Activated CD8-positive, alpha-beta memory T cell treated with anti-CD3 and anti-CD28 coated beads for 1 hour (primary cell): ENCODE results near the gene IER5.
"Not testable (repeated sequence)": the region's sequence is repeated elsewhere in the genome, so short reads cannot be mapped to it uniquely, and the experiment has no call there.

Source experiments
- DNase-seq, 2 donors: peaks; one replicate each; pipeline ENCODE4 v3.0.0-alpha.2; 2020; ENCODE audit warnings: low read depth in 1 of 2; ENCODE audit errors: extremely low read depth in 1 of 2

The IER5 gene

DNA sequence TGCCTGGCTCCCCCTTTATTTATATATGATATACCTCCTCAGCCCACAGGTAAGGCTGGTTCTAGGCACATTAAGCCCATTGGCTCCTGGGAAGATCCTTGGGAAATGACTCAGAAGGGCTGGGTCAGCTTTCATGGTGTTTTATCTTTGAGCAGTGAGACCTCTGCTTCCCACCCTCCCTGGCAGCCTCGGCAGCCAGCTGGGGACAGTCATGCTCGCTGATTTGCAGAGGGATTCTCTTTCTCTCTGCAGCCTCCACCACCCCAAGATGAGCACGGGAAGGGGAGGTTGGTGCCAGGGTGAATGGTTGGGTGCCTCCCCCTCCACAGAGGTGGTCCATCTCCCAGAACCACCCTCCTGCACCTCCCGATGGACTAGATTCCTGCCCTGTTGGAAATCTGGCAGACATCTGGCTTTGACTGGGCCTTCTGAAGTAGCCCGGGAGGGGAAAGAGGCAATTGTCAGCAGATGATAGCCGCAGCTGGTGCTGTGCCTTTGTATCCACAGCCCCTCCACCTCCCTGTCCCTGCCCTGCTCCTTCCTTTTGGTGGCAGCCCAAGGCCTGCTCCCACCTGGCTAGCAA is 24.6 kb downstream of the IER5 start:
- no peak for DNase-seq

DNA sequence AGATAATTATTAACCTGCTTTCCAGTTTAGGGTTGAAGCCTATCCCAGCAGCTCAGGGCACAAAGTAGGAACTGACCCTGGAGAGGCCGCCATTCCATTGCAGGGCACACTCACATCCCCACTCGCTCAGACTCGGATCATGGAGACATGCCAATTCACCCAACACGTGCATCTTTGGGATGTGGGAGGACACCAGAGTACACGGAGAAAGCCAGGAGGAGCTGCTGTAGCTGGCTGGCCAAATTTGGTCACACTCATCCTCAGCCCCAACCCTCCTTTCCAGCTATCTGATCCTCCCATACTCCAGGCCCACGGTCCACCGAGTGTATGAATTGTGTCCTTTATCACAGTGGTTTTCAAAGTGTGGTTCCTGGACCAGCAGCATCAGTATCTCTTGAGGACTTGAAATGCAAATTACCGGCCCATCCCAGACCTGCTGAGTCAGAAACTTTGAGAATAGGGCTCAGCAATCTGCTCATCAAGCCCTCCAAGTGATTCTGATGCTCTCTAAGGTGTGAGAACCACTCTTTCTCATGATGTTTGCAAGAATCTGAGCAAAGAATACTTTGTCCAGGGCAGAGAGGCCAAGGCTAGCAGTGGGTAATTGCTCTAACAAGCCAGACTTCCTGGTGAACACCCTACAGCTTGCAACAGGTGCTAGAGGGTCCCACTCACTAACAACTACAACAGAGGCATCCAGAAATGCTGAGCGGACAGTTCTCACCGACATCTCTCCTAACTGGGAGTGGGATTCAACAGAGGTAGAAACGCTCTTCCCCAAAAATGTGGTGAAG is 26.3 kb downstream of the IER5 start:
- DNase-seq = no peak

DNA sequence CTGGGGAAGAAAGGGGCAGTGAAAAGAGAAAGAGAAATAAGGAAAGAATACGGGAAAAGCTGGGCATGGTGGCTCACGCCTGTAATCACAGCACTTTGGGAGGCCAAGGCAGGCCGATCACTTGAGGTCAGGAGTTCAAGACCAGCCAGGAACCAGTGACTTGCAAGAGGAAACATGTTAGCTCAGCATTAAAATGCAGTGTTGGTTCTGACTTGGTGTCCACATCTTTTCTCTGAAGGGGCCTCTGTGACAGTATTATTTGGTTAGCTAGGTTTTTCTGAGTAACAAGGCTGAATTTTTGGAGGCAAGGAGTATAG is 26.8 kb downstream of the IER5 start:
- no peak for DNase-seq

- DNase-seq = not testable (repeated sequence)
These were observed 27.5 kb downstream of the IER5 start for GRCh38 chr1:181115971-181116370.

DNA sequence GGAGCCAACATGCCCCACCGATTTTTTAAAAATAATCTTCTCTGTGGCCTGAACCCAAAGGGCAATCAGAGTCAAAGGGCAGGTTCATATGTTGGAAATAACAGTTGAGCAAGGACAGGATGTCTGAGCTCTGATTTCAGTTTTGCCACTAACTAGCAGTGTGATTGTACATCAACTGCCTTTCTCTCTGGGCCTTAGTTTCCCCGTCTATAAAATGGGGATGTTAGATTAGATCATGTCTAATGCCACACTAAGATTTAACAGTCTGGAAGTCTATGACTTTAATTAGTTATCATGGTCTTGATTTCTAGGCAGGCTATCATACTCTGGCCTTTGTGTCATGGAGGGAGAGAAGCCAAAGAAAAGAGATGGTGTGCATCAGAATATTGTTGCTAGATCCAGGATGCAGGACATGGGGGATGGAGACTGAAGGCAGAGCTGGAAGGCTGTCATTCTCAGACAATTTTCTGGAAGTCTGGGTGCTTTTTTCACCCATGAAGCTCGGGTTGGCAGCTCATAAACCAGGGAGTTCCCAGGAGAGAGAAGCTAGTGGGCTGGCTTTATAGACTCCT is 28.4 kb downstream of the IER5 start:
- DNase-seq = no peak

GRCh38 chr1:181117648-181118449 is 29.3 kb downstream of the IER5 start:
- no peak for DNase-seq

GRCh38 chr1:181119093-181119989 is 30.8 kb downstream of the IER5 start:
- DNase-seq = no peak

DNA sequence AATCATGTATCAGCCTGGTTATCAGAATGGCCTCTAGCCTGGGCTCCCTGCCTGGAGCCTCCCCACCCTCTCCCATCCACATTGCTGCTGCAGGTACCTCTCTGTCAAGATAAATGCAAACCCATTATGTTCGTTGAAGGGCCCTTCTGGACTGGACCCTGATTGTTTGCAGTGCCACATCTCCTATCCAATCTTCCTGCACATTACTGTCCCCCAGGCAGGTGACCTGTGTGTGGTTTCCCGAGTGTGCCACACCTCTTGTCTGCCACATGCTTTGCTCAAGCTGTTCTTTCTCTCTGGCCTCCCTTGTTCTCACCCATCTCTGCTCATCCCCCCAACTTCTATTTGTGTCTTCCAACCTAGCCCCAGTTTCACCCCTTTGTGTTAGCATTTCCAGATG is 32.4 kb downstream of the IER5 start:
- DNase-seq = no peak

- DNase-seq = no peak
These were observed 33.0 kb downstream of the IER5 start for GRCh38 chr1:181121498-181121897.

DNA sequence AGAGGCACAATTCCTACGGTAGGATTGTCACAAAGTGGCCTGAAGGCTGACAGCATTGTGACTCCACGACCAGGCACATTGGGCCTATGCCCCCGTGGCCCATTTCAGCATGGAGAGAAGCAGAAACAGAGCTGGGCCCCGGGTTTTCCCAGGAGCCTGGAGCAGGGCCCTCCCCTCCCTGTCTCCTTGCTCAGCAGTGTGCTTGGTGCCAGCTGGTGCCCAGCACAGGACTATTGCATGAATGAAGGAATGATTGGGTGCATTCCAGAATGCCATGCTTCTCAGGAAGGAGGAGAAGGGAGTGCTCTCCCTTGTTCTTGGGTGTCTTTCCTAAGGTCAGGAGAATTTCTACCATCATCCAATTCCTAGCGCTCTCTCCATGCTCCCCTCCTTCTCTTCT is 33.7 kb downstream of the IER5 start:
- DNase-seq = no peak

- DNase-seq = no peak
These were observed 34.7 kb downstream of the IER5 start for GRCh38 chr1:181123173-181123572.

GRCh38 chr1:181124291-181124751 is 35.8 kb downstream of the IER5 start:
- DNase-seq = no peak

GRCh38 chr1:181126289-181126688 is 37.8 kb downstream of the IER5 start:
- no peak for DNase-seq

DNA sequence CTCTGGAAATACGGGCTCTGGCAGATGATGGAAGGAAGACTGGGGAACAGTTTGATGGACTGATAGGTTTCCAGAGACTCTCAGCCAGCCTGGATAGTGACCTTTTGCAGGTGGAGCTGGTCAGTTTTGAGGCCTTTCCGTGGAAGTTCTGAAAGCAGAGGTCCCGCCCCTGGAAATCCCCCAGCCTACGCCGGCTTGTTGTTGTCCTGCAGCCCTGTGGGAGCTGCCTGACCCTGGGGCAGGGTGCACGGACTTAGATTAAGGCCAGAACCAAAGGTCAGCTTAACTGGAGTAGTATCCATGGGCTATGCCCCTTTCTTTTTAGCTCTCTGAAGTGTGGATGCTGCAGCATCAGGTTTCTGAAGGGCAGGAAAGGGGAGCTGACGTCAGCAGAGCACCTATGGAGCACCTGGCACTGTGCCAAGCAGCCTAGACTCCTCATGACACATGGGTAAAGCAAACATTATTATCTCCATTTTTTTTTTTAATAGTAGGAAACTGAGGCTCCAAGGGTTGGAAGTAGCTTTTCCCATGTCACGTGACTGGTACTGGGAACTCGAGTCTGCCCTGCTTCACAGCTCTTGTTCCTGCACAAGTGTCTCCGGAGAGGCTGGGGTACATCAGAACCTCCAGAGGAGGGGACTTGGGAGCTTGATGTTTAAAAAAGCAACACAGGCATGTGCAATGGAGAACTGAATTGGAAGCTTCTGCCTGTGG is 38.5 kb downstream of the IER5 start:
- no peak for DNase-seq

- no peak for DNase-seq
These were observed 39.5 kb downstream of the IER5 start for GRCh38 chr1:181127898-181128453.

GRCh38 chr1:181128592-181129497 is 40.3 kb downstream of the IER5 start:
- DNase-seq = no peak

DNA sequence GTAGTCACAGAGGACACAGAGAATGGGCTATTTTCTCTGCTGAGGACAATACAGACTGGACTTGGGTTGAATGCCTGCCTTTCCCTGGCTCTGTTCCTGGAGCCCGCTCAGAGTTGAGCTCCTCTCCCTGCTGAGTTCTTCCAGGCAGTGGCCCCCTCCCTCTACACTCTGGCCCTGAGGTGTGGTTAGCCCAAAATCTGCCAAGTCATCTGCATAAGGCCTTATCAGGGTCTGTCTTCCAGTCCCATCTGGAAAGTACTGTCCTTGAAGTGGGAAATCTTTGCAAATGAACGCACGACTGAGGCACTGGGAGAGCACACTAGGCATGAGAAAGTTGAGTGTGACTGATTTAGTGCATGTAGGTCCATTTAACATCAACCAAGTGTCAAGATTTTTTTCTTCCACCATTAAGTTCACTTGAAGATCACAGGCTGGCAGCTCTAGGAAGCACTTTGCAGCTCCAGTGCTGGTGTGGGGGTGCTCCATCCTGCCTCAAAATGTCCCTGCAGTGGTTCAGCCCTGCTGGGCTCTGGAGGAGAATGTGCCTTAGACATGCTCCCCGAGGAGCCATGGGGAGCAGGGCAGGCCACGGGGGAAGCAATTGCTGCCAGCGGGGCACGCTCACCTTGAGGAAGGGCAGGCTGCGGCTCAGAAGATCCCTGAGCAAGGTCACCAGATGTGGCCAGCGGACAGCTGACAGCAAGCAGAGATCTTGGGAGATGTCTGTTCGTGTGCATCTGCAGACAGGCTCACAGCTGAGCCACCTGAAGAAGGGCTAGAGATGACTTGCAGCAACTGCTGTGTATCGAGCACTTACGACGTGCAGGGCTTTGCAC is 41.5 kb downstream of the IER5 start:
- DNase-seq = no peak
